Right renal pelvis (tissue), 4 donors: ENCODE measurements around the gene CCDC142. TPM values are rescaled to one million over a fixed set of nuclear protein-coding genes. Genes with fewer than 3 reads are reported as not detected.

Experiments used
- DNase-seq, 4 donors: peaks; one replicate each; pipeline ENCODE4 v3.0.0-alpha.2; 2013; ENCODE audit warnings: low read depth in 4 of 4, low spot score in 3 of 4, missing footprints in 1 of 4
- polyA plus RNA-seq, 4 donors: library from polyadenylated mRNA; unstranded; fragments of 120-200 nt; gene quantifications; one replicate each; pipeline ENCODE4 v1.2.1, GENCODE V29; 2013; ENCODE audit not compliant: insufficient read length in 4 of 4

The CCDC142 gene
- polyA plus RNA-seq, 4 donors: 8.0 to 12.1 (median 10.1) TPM

DNA sequence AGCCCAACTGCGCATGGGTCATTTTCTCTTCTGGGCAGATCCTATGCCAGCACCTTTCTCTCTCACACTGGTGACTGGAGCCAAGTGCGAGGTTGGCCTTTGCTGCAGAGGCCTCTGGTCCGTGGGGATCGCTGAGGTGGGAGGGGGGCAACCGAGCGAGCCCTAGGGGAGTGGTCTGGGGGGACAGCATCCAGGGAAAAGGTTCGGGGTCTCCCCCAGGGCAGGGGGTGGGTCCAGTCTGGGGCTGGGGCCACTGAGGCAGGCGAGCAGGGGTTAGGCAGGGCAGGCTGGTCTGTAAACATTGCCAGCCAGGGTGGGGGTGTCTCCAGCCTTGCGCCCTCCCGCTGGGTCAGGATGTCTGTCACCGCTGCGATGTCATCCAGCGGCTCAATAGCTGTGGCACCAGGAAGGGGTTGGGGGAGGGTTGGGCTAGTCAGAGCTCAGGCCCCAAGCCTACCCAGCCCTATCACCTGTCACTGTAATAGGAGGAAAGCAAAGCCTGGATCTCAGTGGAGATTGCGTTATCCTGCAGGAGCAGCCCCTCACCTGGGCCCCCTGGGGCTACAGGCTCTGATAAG lies 56.5 kb downstream of the CCDC142 start:
- no peak for DNase-seq

DNA sequence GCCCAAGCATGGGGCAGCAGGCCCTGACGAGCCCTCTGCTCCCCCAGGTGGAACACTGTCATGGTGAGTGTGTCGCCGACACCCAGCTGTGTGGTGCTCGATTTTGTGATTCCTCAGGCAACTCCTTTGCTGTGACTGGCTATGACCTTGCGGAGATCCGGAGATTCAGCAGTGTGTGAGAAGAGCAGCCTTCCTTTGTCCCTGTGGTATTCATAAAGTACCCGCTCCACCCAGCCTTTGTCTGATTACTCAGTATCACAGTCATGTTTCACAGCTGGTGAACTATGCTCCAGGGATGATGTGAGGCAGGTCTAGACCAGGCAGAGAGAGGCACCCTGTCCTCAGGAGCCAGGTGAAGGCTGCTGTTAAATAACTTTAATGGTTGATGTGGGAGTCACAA lies 57.3 kb downstream of the CCDC142 start:
- no peak for DNase-seq

DNA sequence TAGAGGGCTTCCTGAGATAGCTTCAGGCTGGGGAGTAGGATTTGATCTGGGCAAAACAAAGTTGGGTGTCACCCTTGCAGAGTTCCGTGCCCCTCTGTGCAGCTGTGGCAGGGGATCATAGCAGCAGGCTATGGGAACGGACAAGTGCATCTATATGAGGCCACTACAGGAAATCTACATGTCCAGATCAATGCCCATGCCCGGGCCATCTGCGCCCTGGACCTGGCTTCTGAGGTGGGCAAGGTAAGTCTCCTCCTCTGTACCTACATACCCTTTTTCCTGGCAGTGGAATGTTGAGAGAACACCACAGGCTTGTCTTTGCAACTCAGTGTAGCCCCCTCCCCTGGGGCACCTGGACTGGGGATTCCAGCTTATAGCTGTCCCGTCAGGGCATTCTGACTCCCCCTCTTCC lies 57.8 kb downstream of the CCDC142 start:
- no peak for DNase-seq

DNA sequence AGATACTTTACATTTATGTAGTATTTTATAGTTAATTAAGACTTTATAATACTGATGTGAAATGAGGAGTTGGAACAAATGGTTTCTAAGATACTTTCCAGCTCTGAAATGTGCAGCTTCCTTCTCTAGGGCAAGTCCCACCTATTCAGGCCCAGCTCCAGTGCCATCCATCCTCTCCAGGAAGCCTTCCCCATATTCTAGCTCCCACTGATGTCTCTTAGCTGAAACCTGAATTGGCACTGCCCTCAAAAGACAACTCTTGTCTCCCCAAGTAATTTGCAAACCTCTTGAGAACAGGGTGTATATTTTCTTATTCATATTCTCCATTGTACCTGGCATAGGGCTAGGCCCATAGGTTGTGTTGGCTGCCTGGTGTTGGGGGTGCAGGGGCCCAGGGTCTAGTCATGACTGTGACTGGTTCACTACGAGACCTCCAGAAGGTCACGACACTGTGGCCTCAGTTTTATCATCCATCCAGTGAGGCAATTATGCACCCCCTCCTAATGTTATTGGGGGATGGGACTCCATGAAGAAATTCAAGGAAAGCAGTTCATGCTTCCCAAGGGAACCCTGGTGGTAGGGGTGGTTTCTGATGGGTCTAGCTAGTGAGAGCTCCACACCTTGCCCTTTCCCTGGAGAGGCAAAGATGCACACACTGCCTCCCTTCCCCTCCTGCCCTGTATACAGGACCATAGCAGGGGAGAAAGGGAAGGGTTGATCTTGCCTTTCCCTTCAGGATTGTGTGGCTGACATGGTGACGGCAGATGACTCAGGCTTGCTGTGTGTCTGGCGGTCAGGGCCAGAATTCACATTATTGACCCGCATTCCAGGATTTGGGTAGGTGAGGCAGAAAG lies 58.4 kb downstream of the CCDC142 start:
- no peak for DNase-seq

Other genes starting within 250 kb of the CCDC142 start
- 1 to 10 TPM; 1.8 to 3.1 (median 2.3) TPM for gene SLC4A5, start 139.6 kb downstream of the CCDC142 start, polyA plus RNA-seq
- 100 to 1,000 TPM; 146 to 166 (median 153) TPM for gene DCTN1, start 102.7 kb downstream of the CCDC142 start, polyA plus RNA-seq
- gene C2orf81, start 61.4 kb downstream of the CCDC142 start, polyA plus RNA-seq: 1 to 10 TPM; 5.0 to 9.5 (median 7.2) TPM
- 10 to 100 TPM; 36.7 to 44.2 (median 40.9) TPM for gene WDR54, start 61.3 kb downstream of the CCDC142 start, polyA plus RNA-seq
- 10 to 100 TPM; 62.1 to 79.9 (median 66.2) TPM for gene RTKN, start 41.1 kb downstream of the CCDC142 start, polyA plus RNA-seq
- 10 to 100 TPM; 20.2 to 29.5 (median 24.5) TPM for gene INO80B, start 27.9 kb downstream of the CCDC142 start, polyA plus RNA-seq
- gene WBP1, start 24.6 kb downstream of the CCDC142 start, polyA plus RNA-seq: 100 to 1,000 TPM in 3 of 4 donors, 10 to 100 TPM in 1; 94.9 to 132 (median 109) TPM
- 10 to 100 TPM; 47.9 to 58.5 (median 53.1) TPM for gene MOGS, start 17.6 kb downstream of the CCDC142 start, polyA plus RNA-seq
- 10 to 100 TPM; 36.6 to 67.9 (median 44.6) TPM for gene MRPL53, start 10.3 kb downstream of the CCDC142 start, polyA plus RNA-seq
- gene TTC31, start 83 bp upstream of the CCDC142 start, polyA plus RNA-seq: 10 to 100 TPM; 27.5 to 32.6 (median 31.2) TPM
- 1 to 10 TPM; 1.9 to 4.0 (median 3.2) TPM for gene LBX2, start 16.6 kb upstream of the CCDC142 start, polyA plus RNA-seq
- gene PCGF1, start 24.7 kb upstream of the CCDC142 start, polyA plus RNA-seq: 10 to 100 TPM; 23.7 to 30.3 (median 25.8) TPM
- under 1 TPM in 1 of 4 donors, not detected in 3; 0.26 TPM for gene TLX2, start 31.5 kb upstream of the CCDC142 start, polyA plus RNA-seq
- gene DQX1, start 43.2 kb upstream of the CCDC142 start, polyA plus RNA-seq: under 1 TPM; 0.19 to 0.56 (median 0.53) TPM
- gene AUP1, start 46.7 kb upstream of the CCDC142 start, polyA plus RNA-seq: 100 to 1,000 TPM in 3 of 4 donors, 10 to 100 TPM in 1; 95.8 to 113 (median 110) TPM
- gene HTRA2, start 46.9 kb upstream of the CCDC142 start, polyA plus RNA-seq: 10 to 100 TPM; 33.8 to 39.3 (median 37.6) TPM
- gene LOXL3, start 70.9 kb upstream of the CCDC142 start, polyA plus RNA-seq: 10 to 100 TPM in 3 of 4 donors, 1 to 10 TPM in 1; 9.2 to 11.3 (median 10.4) TPM
- gene DOK1, start 71.7 kb upstream of the CCDC142 start, polyA plus RNA-seq: 10 to 100 TPM in 1 of 4 donors, 1 to 10 TPM in 3; 7.8 to 10.2 (median 8.7) TPM
- 1 to 10 TPM in 2 of 4 donors, under 1 TPM in 2; 0.40 to 1.5 (median 1.0) TPM for gene M1AP, start 165.3 kb upstream of the CCDC142 start, polyA plus RNA-seq
- 1 to 10 TPM; 6.7 to 8.1 (median 7.6) TPM for gene SEMA4F, start 171.2 kb upstream of the CCDC142 start, polyA plus RNA-seq